ENCODE measurements around the gene PRX.

The PRX gene

GRCh38 chr19:40363069-40363468 is 50.1 kb downstream of the PRX start:
- TF ChIP-seq CTCF (IDR thresholded peaks at IDR 0.05; ENCODE audit: insufficient read depth, low read length, missing control alignments), result no peak
- ChIA-PET CTCF (no interaction called here), POLR2A (no interaction called here)
- no peak for DNase-seq (ENCODE audit: low read depth, low spot score)
- no peak overlapping the region for H3K4me3 ChIP-seq (ENCODE audit: low read depth, low read length)

- no peak for TF ChIP-seq CTCF (IDR thresholded peaks at IDR 0.05; ENCODE audit: insufficient read depth, low read length, missing control alignments)
- POLR2A ChIA-PET, result no interaction called here
- no peak for DNase-seq (ENCODE audit: low read depth, low spot score)
- no peak overlapping the region for H3K4me3 ChIP-seq (ENCODE audit: low read depth, low read length)
- CTCF ChIA-PET, result no interaction called here
These were observed 51.0 kb downstream of the PRX start for GRCh38 chr19:40362160-40362559.

- POLR2A ChIA-PET, result no interaction called here
- CTCF ChIA-PET, result no interaction called here
- no peak for DNase-seq (ENCODE audit: low read depth, low spot score)
- no peak overlapping the region for H3K4me3 ChIP-seq (ENCODE audit: low read depth, low read length)
- no peak for TF ChIP-seq CTCF (IDR thresholded peaks at IDR 0.05; ENCODE audit: insufficient read depth, low read length, missing control alignments)
These were observed 52.4 kb downstream of the PRX start for GRCh38 chr19:40360708-40361241.

- no peak for DNase-seq (ENCODE audit: low read depth, low spot score)
- CTCF ChIA-PET, result no interaction called here
- POLR2A ChIA-PET, result no interaction called here
- TF ChIP-seq CTCF (IDR thresholded peaks at IDR 0.05; ENCODE audit: insufficient read depth, low read length, missing control alignments), result no peak
- H3K4me3 ChIP-seq (ENCODE audit: low read depth, low read length), result no peak overlapping the region
These were observed 53.0 kb downstream of the PRX start for GRCh38 chr19:40360020-40360707.

GRCh38 chr19:40358773-40359172 is 54.4 kb downstream of the PRX start:
- TF ChIP-seq CTCF (IDR thresholded peaks at IDR 0.05; ENCODE audit: insufficient read depth, low read length, missing control alignments), result no peak
- H3K4me3 ChIP-seq (ENCODE audit: low read depth, low read length), result no peak overlapping the region
- no peak for DNase-seq (ENCODE audit: low read depth, low spot score)
- POLR2A ChIA-PET, result no interaction called here
- CTCF ChIA-PET, result interaction anchor here (0.6 to 2.7 kb wide), 2 partner anchors 54 to 79 kb away, joined by 3 to 10 read pairs; no protein-coding TSS in a partner anchor

GRCh38 chr19:40357640-40358039 is 55.5 kb downstream of the PRX start:
- no peak for DNase-seq (ENCODE audit: low read depth, low spot score)
- no peak for TF ChIP-seq CTCF (IDR thresholded peaks at IDR 0.05; ENCODE audit: insufficient read depth, low read length, missing control alignments)
- POLR2A ChIA-PET, result no interaction called here
- CTCF ChIA-PET, result interaction anchor here (1.2 to 4.0 kb wide), 3 partner anchors 8 to 63 kb away, joined by 4 to 17 read pairs (median 10); no protein-coding TSS in a partner anchor
- H3K4me3 ChIP-seq (ENCODE audit: low read depth, low read length), result no peak overlapping the region
